Tibial artery (tissue), 4 donors: ENCODE results near the gene SLC38A1.
"Not testable (repeated sequence)": the region's sequence is repeated elsewhere in the genome, so short reads cannot be mapped to it uniquely, and the experiment has no call there.

Experiments
- DNase-seq, 2 donors: peaks; one replicate each; pipeline ENCODE4 v3.0.0-alpha.2; 2019
- H3K27ac ChIP-seq, 2 donors: fragments of 200-600 bp; sonication (generic) in 1 of 2; 1 replicate in 1 of 2; 2 replicates in 1 of 2; pipeline ENCODE4 v1.5.1; 2018 to 2019; ENCODE audit warnings: mild to moderate bottlenecking in 1 of 2
- H3K27me3 ChIP-seq, 2 donors: fragments of 200-600 bp; sonication (generic) in 1 of 2; one replicate each; pipeline versions ENCODE4 v1.5.1 to v1.6.0; 2016 to 2019
- H3K36me3 ChIP-seq, 3 donors: fragments of 200-600 bp; sonication (generic) in 2 of 3; one replicate each; pipeline ENCODE4 v1.5.1; 2016 to 2019; ENCODE audit warnings: mild to moderate bottlenecking in 2 of 3
- H3K4me1 ChIP-seq, 4 donors: fragments of 200-600 bp; sonication (generic) in 2 of 4; 1 replicate in 3 of 4; 2 replicates in 1 of 4; pipeline ENCODE4 v1.5.1; 2016 to 2019
- H3K4me3 ChIP-seq, 2 donors: fragments of 200-600 bp; sonication (generic) in 1 of 2; 1 replicate in 1 of 2; 2 replicates in 1 of 2; pipeline ENCODE4 v1.5.1; 2018 to 2019; ENCODE audit warnings: mild to moderate bottlenecking in 2 of 2
- H3K9me3 ChIP-seq, 3 donors: fragments of 200-600 bp; sonication (generic) in 1 of 3; one replicate each; pipeline ENCODE4 v1.5.1; 2016 to 2019
- intact Hi-C: fragments of 100-400 bp; cut with DNase I; formaldehyde crosslinking; loops from one replicate; pipeline ENCODE4 v1.15.0; 2023; ENCODE audit warnings: low total_unique reads
- TF ChIP-seq, protein P1 (sequence below), 2 experiments: fragments of 200-600 bp in 1 of 2; fragments of 450-650 bp in 1 of 2; IDR thresholded peaks; one replicate each; pipeline ENCODE4 v1.5.1; 2017 to 2019; ENCODE audit warnings: antibody characterized with exemption in 2 of 2, mild to moderate bottlenecking in 1 of 2, moderate library complexity in 1 of 2

SLC38A1 gene

DNA sequence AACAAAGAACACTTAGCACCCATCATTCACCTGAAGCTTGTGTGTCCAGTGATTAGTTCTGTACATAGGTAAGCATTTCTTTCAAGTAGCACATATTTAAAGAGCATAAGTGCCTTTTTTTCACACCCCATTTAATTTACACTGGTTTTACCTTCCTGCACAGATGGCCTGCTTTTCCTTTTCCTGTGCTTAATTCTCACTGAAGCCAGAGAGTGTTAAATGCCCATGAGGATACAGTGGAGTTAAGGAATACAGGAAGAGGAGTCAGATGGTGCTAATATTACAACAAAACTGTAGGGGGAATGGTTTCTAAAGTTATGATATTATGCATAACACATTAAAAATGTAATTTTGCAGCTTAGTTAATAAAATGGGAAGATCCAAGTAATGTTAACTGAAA is 31.0 kb upstream of the SLC38A1 start:
- Histone ChIP-seq H3K9me3 (no peaks in the 10 kb centered on the region), H3K36me3 (no peaks in the 10 kb centered on the region), H3K27ac (no peak overlapping the region), H3K4me3 (no peak overlapping the region), H3K4me1 (peaks cover 0 to 5% (median 3%) of the 10 kb centered on the region in 4 donors), H3K27me3 (no peaks in the 10 kb centered on the region)
- intact Hi-C loops: loop anchor here (10.0 kb wide), 2 partner anchors 155 to 175 kb away; no protein-coding TSS in a partner anchor
- TF ChIP-seq, protein P1, sequence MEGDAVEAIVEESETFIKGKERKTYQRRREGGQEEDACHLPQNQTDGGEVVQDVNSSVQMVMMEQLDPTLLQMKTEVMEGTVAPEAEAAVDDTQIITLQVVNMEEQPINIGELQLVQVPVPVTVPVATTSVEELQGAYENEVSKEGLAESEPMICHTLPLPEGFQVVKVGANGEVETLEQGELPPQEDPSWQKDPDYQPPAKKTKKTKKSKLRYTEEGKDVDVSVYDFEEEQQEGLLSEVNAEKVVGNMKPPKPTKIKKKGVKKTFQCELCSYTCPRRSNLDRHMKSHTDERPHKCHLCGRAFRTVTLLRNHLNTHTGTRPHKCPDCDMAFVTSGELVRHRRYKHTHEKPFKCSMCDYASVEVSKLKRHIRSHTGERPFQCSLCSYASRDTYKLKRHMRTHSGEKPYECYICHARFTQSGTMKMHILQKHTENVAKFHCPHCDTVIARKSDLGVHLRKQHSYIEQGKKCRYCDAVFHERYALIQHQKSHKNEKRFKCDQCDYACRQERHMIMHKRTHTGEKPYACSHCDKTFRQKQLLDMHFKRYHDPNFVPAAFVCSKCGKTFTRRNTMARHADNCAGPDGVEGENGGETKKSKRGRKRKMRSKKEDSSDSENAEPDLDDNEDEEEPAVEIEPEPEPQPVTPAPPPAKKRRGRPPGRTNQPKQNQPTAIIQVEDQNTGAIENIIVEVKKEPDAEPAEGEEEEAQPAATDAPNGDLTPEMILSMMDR (IDR thresholded peaks at IDR 0.05): no peak
- no peak for DNase-seq

DNA sequence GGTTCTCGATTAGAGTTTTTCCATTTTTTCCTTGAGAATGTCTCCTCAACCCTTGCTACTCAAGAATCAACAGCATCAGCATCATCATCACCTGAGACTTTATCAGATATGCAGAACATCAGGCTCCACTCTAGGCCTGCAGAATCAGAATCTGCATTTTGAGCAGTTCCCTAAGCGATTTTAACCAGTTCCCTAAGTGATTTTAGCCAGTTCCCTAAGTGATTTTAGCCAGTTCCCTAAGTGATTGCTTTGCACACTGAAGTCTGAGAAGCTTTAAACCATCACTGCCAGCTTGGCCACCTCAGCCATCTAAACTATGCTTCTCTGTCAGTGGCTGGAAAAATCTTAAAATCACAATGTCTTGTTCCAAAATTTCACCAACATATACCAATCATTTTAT is 29.4 kb upstream of the SLC38A1 start:
- no peak overlapping the region for H3K4me3 ChIP-seq
- no peak overlapping the region for H3K27ac ChIP-seq
- H3K4me1 ChIP-seq: no peaks in the 10 kb centered on the region
- TF ChIP-seq, protein P1 (IDR thresholded peaks at IDR 0.05): no peak
- H3K27me3 ChIP-seq: no peaks in the 10 kb centered on the region
- H3K9me3 ChIP-seq: no peaks in the 10 kb centered on the region
- intact Hi-C loops: loop anchor here (10.0 kb wide), 1 partner anchor 153 kb away; no protein-coding TSS in a partner anchor
- DNase-seq: no peak
- no peaks in the 10 kb centered on the region for H3K36me3 ChIP-seq

DNA sequence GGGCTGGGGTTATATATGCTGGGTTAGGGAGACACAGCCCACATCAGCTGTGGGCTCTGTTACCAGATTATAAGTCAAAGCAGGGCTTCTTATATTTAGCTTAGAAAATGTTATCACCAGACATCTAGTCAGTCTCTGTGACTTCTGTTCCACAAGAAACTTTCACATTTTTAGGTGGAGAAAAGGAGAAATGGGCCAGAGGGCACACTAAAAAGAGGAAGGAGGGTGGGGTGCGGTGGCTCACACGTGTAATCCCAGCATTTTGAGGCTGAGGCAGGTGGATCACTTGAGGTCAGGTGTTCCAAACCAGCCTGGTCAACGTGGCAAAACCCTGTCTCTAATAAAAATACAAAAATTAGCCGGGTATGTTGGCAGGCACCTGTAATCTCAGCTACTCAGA is 28.0 kb upstream of the SLC38A1 start:
- Histone ChIP-seq H3K9me3 (peaks cover 0 to 5% (median 0%) of the 10 kb centered on the region in 3 donors), H3K27me3 (no peaks in the 10 kb centered on the region), H3K36me3 (no peaks in the 10 kb centered on the region), H3K4me3 (no peak overlapping the region), H3K27ac (no peak overlapping the region), H3K4me1 (no peaks in the 10 kb centered on the region)
- intact Hi-C loops: loop anchor here (10.0 kb wide), 1 partner anchor 152 kb away; no protein-coding TSS in a partner anchor
- no peak for DNase-seq
- TF ChIP-seq, protein P1 (IDR thresholded peaks at IDR 0.05): no peak

DNA sequence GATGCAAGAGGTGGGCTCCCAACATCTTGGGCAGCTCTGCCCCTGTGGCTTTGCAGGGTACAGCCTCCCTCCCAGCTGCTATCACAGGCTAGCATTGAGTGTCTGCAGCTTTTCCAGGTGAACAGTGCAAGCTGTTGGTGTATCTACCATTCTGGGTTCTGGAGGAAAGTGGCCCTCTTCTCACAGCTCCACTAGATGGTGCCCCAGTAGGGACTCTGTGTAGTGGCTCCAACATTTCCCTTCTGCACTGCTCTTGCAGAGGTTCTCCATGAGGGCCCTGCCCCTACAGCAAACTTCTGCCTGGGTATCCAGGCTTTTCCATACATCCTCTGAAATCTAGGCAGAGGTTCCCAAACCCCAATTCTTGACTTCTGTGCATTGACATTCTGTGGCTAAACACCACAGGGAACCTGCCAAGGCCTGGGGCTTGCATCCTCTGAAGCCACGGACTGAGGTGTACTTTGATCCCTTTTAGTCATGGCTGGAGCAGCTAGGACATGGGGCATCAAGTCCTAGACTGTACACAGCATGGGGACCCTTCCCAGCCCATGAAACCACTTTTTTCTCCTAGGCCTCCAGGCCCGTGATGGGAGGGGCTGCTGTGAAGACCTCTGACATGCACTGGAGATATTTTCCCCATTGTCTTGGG is 24.0 kb upstream of the SLC38A1 start:
- H3K36me3 ChIP-seq: no peaks in the 10 kb centered on the region
- TF ChIP-seq, protein P1 (IDR thresholded peaks at IDR 0.05): no peak
- intact Hi-C loops: loop anchor here (10.0 kb wide), 1 partner anchor 148 kb away; no protein-coding TSS in a partner anchor
- no peak for DNase-seq
- H3K4me1 ChIP-seq: no peaks in the 10 kb centered on the region
- H3K4me3 ChIP-seq: no peak overlapping the region
- H3K9me3 ChIP-seq: peaks cover 0 to 6% (median 0%) of the 10 kb centered on the region in 3 donors
- H3K27ac ChIP-seq: no peak overlapping the region
- no peaks in the 10 kb centered on the region for H3K27me3 ChIP-seq

DNA sequence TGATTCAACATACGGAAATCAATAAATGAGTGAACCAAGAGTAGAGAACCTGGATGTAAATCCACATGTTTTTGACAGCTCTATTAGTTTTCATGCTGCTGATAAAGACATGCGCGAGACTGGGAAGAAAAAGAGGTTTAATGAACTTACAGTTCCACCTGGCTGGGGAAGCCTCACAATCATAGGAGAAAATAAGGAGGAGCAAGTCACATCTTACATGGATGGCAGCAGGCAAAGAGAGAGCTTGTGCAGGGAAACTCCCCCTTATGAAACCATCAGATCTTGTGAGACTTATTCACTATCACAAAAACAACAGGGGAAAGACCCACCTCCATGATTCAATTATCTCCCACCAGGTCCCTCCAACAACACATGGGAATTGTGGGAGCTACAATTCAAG is 23.1 kb upstream of the SLC38A1 start:
- H3K27me3 ChIP-seq, H3K36me3 ChIP-seq, H3K4me3 ChIP-seq, H3K4me1 ChIP-seq, H3K9me3 ChIP-seq, DNase-seq, H3K27ac ChIP-seq: not testable (repeated sequence)
- intact Hi-C loops: loop anchor here (10.0 kb wide), 1 partner anchor 147 kb away; no protein-coding TSS in a partner anchor

DNA sequence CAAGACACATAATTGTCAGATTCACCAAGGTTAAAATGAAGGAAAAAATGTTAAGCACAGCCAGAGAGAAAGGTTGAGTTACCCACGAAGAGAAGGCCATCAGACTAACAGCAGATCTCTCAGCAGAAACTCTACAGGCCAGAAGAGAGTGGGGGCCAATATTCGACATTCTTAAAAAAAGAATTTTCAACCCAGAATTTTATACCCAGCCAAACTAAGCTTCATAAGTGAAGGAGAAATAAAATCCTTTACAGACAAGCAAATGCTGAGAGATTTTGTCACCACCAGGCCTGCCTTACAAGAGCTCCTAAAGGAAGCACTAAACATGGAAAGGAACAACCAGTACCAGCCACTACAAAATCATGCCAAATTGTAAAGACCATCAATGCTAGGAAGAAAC is 16.3 kb upstream of the SLC38A1 start:
- H3K27ac ChIP-seq, H3K4me1 ChIP-seq, H3K4me3 ChIP-seq, H3K27me3 ChIP-seq, H3K36me3 ChIP-seq, intact Hi-C loops, DNase-seq: not testable (repeated sequence)
- peaks cover 0 to 46% (median 29%) of the 10 kb centered on the region in 3 donors for H3K9me3 ChIP-seq
